Tibial artery (tissue), 4 donors: Measurements from ENCODE around the gene CYGB.

Source experiments
- DNase-seq, 2 donors: peaks; one replicate each; pipeline ENCODE4 v3.0.0-alpha.2; 2019
- H3K27ac ChIP-seq, 2 donors: fragments of 200-600 bp; sonication (generic) in 1 of 2; 1 replicate in 1 of 2; 2 replicates in 1 of 2; pipeline ENCODE4 v1.5.1; 2018 to 2019; ENCODE audit warnings: mild to moderate bottlenecking in 1 of 2
- H3K27me3 ChIP-seq, 2 donors: fragments of 200-600 bp; sonication (generic) in 1 of 2; one replicate each; pipeline versions ENCODE4 v1.5.1 to v1.6.0; 2016 to 2019
- H3K36me3 ChIP-seq, 3 donors: fragments of 200-600 bp; sonication (generic) in 2 of 3; one replicate each; pipeline ENCODE4 v1.5.1; 2016 to 2019; ENCODE audit warnings: mild to moderate bottlenecking in 2 of 3
- H3K4me1 ChIP-seq, 4 donors: fragments of 200-600 bp; sonication (generic) in 2 of 4; 1 replicate in 3 of 4; 2 replicates in 1 of 4; pipeline ENCODE4 v1.5.1; 2016 to 2019
- H3K4me3 ChIP-seq, 2 donors: fragments of 200-600 bp; sonication (generic) in 1 of 2; 1 replicate in 1 of 2; 2 replicates in 1 of 2; pipeline ENCODE4 v1.5.1; 2018 to 2019; ENCODE audit warnings: mild to moderate bottlenecking in 2 of 2
- H3K9me3 ChIP-seq, 3 donors: fragments of 200-600 bp; sonication (generic) in 1 of 3; one replicate each; pipeline ENCODE4 v1.5.1; 2016 to 2019
- CTCF ChIP-seq, 2 experiments: fragments of 200-600 bp in 1 of 2; fragments of 450-650 bp in 1 of 2; IDR thresholded peaks; one replicate each; pipeline ENCODE4 v1.5.1; 2017 to 2019; ENCODE audit warnings: antibody characterized with exemption in 2 of 2, mild to moderate bottlenecking in 1 of 2, moderate library complexity in 1 of 2
- intact Hi-C: fragments of 100-400 bp; cut with DNase I; formaldehyde crosslinking; loops from one replicate; pipeline ENCODE4 v1.15.0; 2023; ENCODE audit warnings: low total_unique reads

Gene CYGB

GRCh38 chr17:76553178-76553908, 15.8 kb upstream of the CYGB start:
- Histone ChIP-seq H3K4me3 (no peak overlapping the region), H3K27me3 (no peaks in the 10 kb centered on the region), H3K9me3 (no peaks in the 10 kb centered on the region), H3K4me1 (peaks cover 0 to 33% (median 6%) of the 10 kb centered on the region in 4 donors), H3K27ac (no peak overlapping the region), H3K36me3 (no peaks in the 10 kb centered on the region)
- no peak for DNase-seq
- intact Hi-C loops = loop anchor here (10.0 kb wide), 1 partner anchor 161 kb away; the partner anchor contains the start of gene MXRA7
- no peak for TF ChIP-seq CTCF (IDR thresholded peaks at IDR 0.05)

- Histone ChIP-seq H3K27me3 (peaks cover 0 to 3% of the 10 kb centered on the region in 2 donors), H3K27ac (no peak overlapping the region), H3K36me3 (no peaks in the 10 kb centered on the region), H3K9me3 (no peaks in the 10 kb centered on the region), H3K4me3 (no peak overlapping the region), H3K4me1 (peaks cover 0 to 25% (median 2%) of the 10 kb centered on the region in 4 donors)
- no peak for TF ChIP-seq CTCF (IDR thresholded peaks at IDR 0.05)
- no peak for DNase-seq
- intact Hi-C loops = loop anchor here (10.0 kb wide), 1 partner anchor 163 kb away; the partner anchor contains the start of gene MXRA7
Measured at GRCh38 chr17:76551685-76552084, 14.2 kb upstream of the CYGB start.

- intact Hi-C loops = loop anchor here (10.0 kb wide), 1 partner anchor 164 kb away; the partner anchor contains the start of gene MXRA7
- no peak for TF ChIP-seq CTCF (IDR thresholded peaks at IDR 0.05)
- H3K9me3 ChIP-seq = no peaks in the 10 kb centered on the region
- H3K36me3 ChIP-seq = no peaks in the 10 kb centered on the region
- no peak overlapping the region for H3K4me3 ChIP-seq
- H3K27me3 ChIP-seq = peaks cover 0 to 5% of the 10 kb centered on the region in 2 donors
- DNase-seq = no peak
- no peak overlapping the region for H3K27ac ChIP-seq
- H3K4me1 ChIP-seq = peaks cover 0 to 21% (median 0%) of the 10 kb centered on the region in 4 donors
Measured at GRCh38 chr17:76550712-76551615, 13.5 kb upstream of the CYGB start.

- no peak for DNase-seq
- H3K27ac ChIP-seq = no peak overlapping the region
- no peak overlapping the region for H3K4me3 ChIP-seq
- peaks cover 0 to 19% of the 10 kb centered on the region in 2 donors for H3K27me3 ChIP-seq
- no peaks in the 10 kb centered on the region for H3K9me3 ChIP-seq
- H3K4me1 ChIP-seq = peaks cover 0 to 26% (median 0%) of the 10 kb centered on the region in 4 donors
- intact Hi-C loops = no loop called here
- no peak for TF ChIP-seq CTCF (IDR thresholded peaks at IDR 0.05)
- no peaks in the 10 kb centered on the region for H3K36me3 ChIP-seq
Measured at GRCh38 chr17:76549539-76549938, 12.0 kb upstream of the CYGB start.

GRCh38 chr17:76549215-76549518, 11.7 kb upstream of the CYGB start:
- DNase-seq = no peak
- Histone ChIP-seq H3K27ac (no peak overlapping the region), H3K27me3 (peaks cover 0 to 23% of the 10 kb centered on the region in 2 donors), H3K4me1 (peaks cover 0 to 25% (median 0%) of the 10 kb centered on the region in 4 donors), H3K36me3 (no peaks in the 10 kb centered on the region), H3K4me3 (no peak overlapping the region), H3K9me3 (no peaks in the 10 kb centered on the region)
- no peak for TF ChIP-seq CTCF (IDR thresholded peaks at IDR 0.05)
- intact Hi-C loops = no loop called here
